Endothelial cell of umbilical vein (primary cell): Measurements from ENCODE around the gene LECT2. TPM values are rescaled to one million over a fixed set of nuclear protein-coding genes. Genes with fewer than 3 reads are reported as not detected.

ENCODE experiments used
- BruUV-seq: library from RNA; stranded (reverse); fragments of 400-500 nt; replicated peaks from 2 replicates; lab custom pipeline; 2021; lab: Mats Ljungman, UMichigan
- CTCF ChIA-PET: fragments of 300-600, 350-600 bp; sonication (Branson Sonifier 250); formaldehyde crosslinking; loops from one replicate; lab custom pipeline; 2021; ENCODE audit warnings: antibody characterized with exemption, inconsistent platforms; lab: Charles Lee
- POLR2A ChIA-PET: fragments of 300-600, 350-600 bp; sonication (Branson Sonifier 250); formaldehyde crosslinking; loops from one replicate; lab custom pipeline; 2021; ENCODE audit warnings: antibody characterized with exemption, inconsistent platforms; lab: Charles Lee
- DNase-seq: peaks from one replicate; pipeline ENCODE4 v3.0.0-alpha.2; 2011; ENCODE audit warnings: low read depth, low spot score
- FAIRE-seq: peaks from 2 replicates; lab custom pipeline; 2011; peaks lifted over from hg19 to GRCh38; lab: Jason Lieb, UNC
- H2AFZ ChIP-seq: 2 replicates; pipeline ENCODE4 v1.6.0; 2012; ENCODE audit warnings: low read depth, low read length, control low read depth, inconsistent platforms
- H3K27ac ChIP-seq: 2 replicates; pipeline ENCODE4 v1.5.1; 2011; ENCODE audit warnings: low read depth, mild to moderate bottlenecking, control low read depth, low read length, moderate library complexity; ENCODE audit not compliant: insufficient read depth
- H3K27me3 ChIP-seq, 2 experiments: 2 replicates each; pipeline versions ENCODE4 v1.6.0 to v1.6.1; 2011; ENCODE audit warnings: low read length in 2 of 2, mixed read lengths in 1 of 2; ENCODE audit not compliant: control insufficient read depth in 2 of 2, insufficient read depth in 2 of 2
- H3K36me3 ChIP-seq, 2 experiments: 2 replicates in 1 of 2; 3 replicates in 1 of 2; pipeline ENCODE4 v1.5.1; 2011; ENCODE audit warnings: low read length in 2 of 2, mild to moderate bottlenecking in 1 of 2, moderate library complexity in 1 of 2; ENCODE audit not compliant: control insufficient read depth in 2 of 2, insufficient read depth in 2 of 2; ENCODE audit errors: extremely low read depth in 1 of 2
- H3K4me1 ChIP-seq: 3 replicates; pipeline ENCODE4 v1.5.1; 2011; ENCODE audit warnings: mild to moderate bottlenecking, low read length; ENCODE audit not compliant: control insufficient read depth, insufficient read depth; ENCODE audit errors: extremely low read depth
- H3K4me2 ChIP-seq: 2 replicates; pipeline ENCODE4 v1.6.1; 2011; ENCODE audit warnings: low read length, control low read depth, mixed read lengths; ENCODE audit not compliant: insufficient read depth
- H3K4me3 ChIP-seq, 3 experiments: fragments of 200-600 bp in 1 of 3; sonication (generic), shearing (Covaris generic) in 1 of 3; replicated peaks in 1 of 3; 2 replicates each; pipeline ENCODE4 v1.5.1; 2011 to 2016; ENCODE audit warnings: control low read depth in 3 of 3, low read length in 3 of 3, mild to moderate bottlenecking in 2 of 3, inconsistent platforms in 1 of 3, low read depth in 1 of 3, moderate library complexity in 1 of 3; ENCODE audit not compliant: insufficient read depth in 1 of 3
- H3K79me2 ChIP-seq: 2 replicates; pipeline ENCODE4 v1.6.0; 2012; ENCODE audit warnings: low read length, inconsistent platforms; ENCODE audit not compliant: control insufficient read depth, insufficient read depth
- H3K9ac ChIP-seq: replicated peaks from 2 replicates; pipeline ENCODE3; 2011; ENCODE audit warnings: low read length, control low read depth; ENCODE audit not compliant: insufficient read depth; ENCODE audit errors: extremely low read depth
- H3K9me1 ChIP-seq: replicated peaks from 3 replicates; pipeline ENCODE4 v1.6.0; 2011; ENCODE audit warnings: mild to moderate bottlenecking, low read length; ENCODE audit not compliant: control insufficient read depth, insufficient read depth; ENCODE audit errors: extremely low read depth
- H3K9me3 ChIP-seq: replicated peaks from 2 replicates; pipeline ENCODE4 v1.5.1; 2012; ENCODE audit warnings: low read length, inconsistent platforms; ENCODE audit not compliant: control insufficient read depth, insufficient read depth
- H4K20me1 ChIP-seq: replicated peaks from 2 replicates; pipeline ENCODE3; 2011; ENCODE audit warnings: mild to moderate bottlenecking, low read length; ENCODE audit not compliant: control insufficient read depth, insufficient read depth; ENCODE audit errors: extremely low read depth
- CTCF ChIP-seq, 2 donors: IDR thresholded peaks; 1 replicate in 1 of 2; 2 replicates in 1 of 2; pipeline ENCODE4 v1.5.1; 2011; ENCODE audit warnings: low read length in 2 of 2, mild to moderate bottlenecking in 2 of 2, moderate library complexity in 2 of 2, control low read depth in 1 of 2, inconsistent platforms in 1 of 2, low read depth in 1 of 2; ENCODE audit not compliant: insufficient read depth in 1 of 2; ENCODE audit errors: extremely low read depth in 1 of 2
- EZH2 ChIP-seq: IDR thresholded peaks from 2 replicates; pipeline ENCODE4 v1.6.1; 2012; ENCODE audit warnings: borderline replicate concordance, low read depth, mild to moderate bottlenecking, moderate library complexity, low read length, inconsistent platforms; ENCODE audit not compliant: severe bottlenecking
- GATA2 ChIP-seq: IDR thresholded peaks from 2 replicates; pipeline ENCODE4 v1.7.0; 2011; ENCODE audit warnings: low read depth, mild to moderate bottlenecking, moderate library complexity, mixed read lengths, low read length; ENCODE audit not compliant: insufficient read length, insufficient read depth
- POLR2AphosphoS5 ChIP-seq: IDR thresholded peaks from 2 replicates; pipeline ENCODE4 v1.6.1; 2012; ENCODE audit warnings: low read depth, mild to moderate bottlenecking, control low read depth, low read length, moderate library complexity; ENCODE audit not compliant: insufficient read depth
- dilution Hi-C: fragments of 300-500 bp; cut with MboI; formaldehyde crosslinking; loops from one replicate; pipeline ENCODE4 v1.15.0; 2019; ENCODE audit warnings: low sequenced_read_pairs; ENCODE audit not compliant: extremely low pct_ligation_motif_present
- intact Hi-C: fragments of 100-400 bp; cut with micrococcal nuclease; formaldehyde crosslinking; loops from one replicate; pipeline ENCODE4 v1.10.0; 2022
- polyA plus RNA-seq, 4 experiments: library from polyadenylated mRNA; depleted of rRNA in 3 of 4; stranded (reverse) in 3 of 4; unstranded in 1 of 4; fragments of >200 nt; gene quantifications; 2 replicates each; pipeline versions ENCODE4 v1.2.1 to v1.2.3, GENCODE V29; 2011 to 2012; ENCODE audit warnings: missing spikeins in 1 of 4
- total RNA-seq: library from RNA; stranded (reverse); gene quantifications from 2 replicates; pipeline ENCODE4 v1.2.3, GENCODE V29; 2021

The LECT2 gene
- total and polyA plus RNA-seq, 2 donors (not counting 3 experiments of a cell fraction or from before 2014, with no cell fraction given), result not detected

GRCh38 chr5:135934939-135935338, 19.8 kb downstream of the LECT2 start:
- intact Hi-C loops (no loop called here), dilution Hi-C loops (no loop called here)
- Histone ChIP-seq H3K4me1 (no peaks in the 10 kb centered on the region), H3K9ac (no peak overlapping the region), H3K4me2 (no peak overlapping the region), H2AFZ (no peak overlapping the region), H3K27me3 (peaks cover 31 to 75% of the 10 kb centered on the region in 2 experiments), H3K36me3 (no peaks in the 10 kb centered on the region), H3K4me3 (no peak overlapping the region), H3K9me3 (no peaks in the 10 kb centered on the region), H3K9me1 (peaks cover 2% of the 10 kb centered on the region), H4K20me1 (no peaks in the 10 kb centered on the region), H3K27ac (no peak overlapping the region), H3K79me2 (no peaks in the 10 kb centered on the region)
- DNase-seq (no peak), FAIRE-seq (no peak)
- BruUV-seq, result no TSS peak
- TF ChIP-seq CTCF (IDR thresholded peaks at IDR 0.05; ENCODE audit: extremely low read depth in 1 of 2, insufficient read depth in 1 of 2, low read depth in 1 of 2, low read length in 2 of 2) (no peak), GATA2 (no peak)
- CTCF ChIA-PET, result no interaction called here
- POLR2A ChIA-PET, result no interaction called here

GRCh38 chr5:135930949-135931295, 23.9 kb downstream of the LECT2 start:
- H3K4me3 ChIP-seq, result no peak overlapping the region
- ChIA-PET CTCF (interaction anchor here (1.4 kb wide), 1 partner anchor 8 kb away, joined by 3 read pairs; no protein-coding TSS in a partner anchor), POLR2A (no interaction called here)
- H3K9ac ChIP-seq, result no peak overlapping the region
- no peaks in the 10 kb centered on the region for H3K4me1 ChIP-seq
- dilution Hi-C loops (no loop called here), intact Hi-C loops (no loop called here)
- FAIRE-seq, result no peak
- peaks cover 38 to 74% of the 10 kb centered on the region in 2 experiments for H3K27me3 ChIP-seq
- no peaks in the 10 kb centered on the region for H3K36me3 ChIP-seq
- H3K9me1 ChIP-seq, result no peaks in the 10 kb centered on the region
- no peak overlapping the region for H2AFZ ChIP-seq
- no peaks in the 10 kb centered on the region for H4K20me1 ChIP-seq
- H3K79me2 ChIP-seq, result no peaks in the 10 kb centered on the region
- no peak for TF ChIP-seq EZH2
- no peak for TF ChIP-seq POLR2AphosphoS5
- H3K27ac ChIP-seq, result no peak overlapping the region
- no peaks in the 10 kb centered on the region for H3K9me3 ChIP-seq
- no peak for DNase-seq
- no TSS peak for BruUV-seq
- no peak overlapping the region for H3K4me2 ChIP-seq
